ENCODE data around the gene TMCO6.

GRCh38 chr5:140658870-140659269 lies 19.6 kb downstream of the TMCO6 start:
- TF ChIP-seq POLR2A (IDR thresholded peaks at IDR 0.05): no peak
- TF ChIP-seq, protein P1, sequence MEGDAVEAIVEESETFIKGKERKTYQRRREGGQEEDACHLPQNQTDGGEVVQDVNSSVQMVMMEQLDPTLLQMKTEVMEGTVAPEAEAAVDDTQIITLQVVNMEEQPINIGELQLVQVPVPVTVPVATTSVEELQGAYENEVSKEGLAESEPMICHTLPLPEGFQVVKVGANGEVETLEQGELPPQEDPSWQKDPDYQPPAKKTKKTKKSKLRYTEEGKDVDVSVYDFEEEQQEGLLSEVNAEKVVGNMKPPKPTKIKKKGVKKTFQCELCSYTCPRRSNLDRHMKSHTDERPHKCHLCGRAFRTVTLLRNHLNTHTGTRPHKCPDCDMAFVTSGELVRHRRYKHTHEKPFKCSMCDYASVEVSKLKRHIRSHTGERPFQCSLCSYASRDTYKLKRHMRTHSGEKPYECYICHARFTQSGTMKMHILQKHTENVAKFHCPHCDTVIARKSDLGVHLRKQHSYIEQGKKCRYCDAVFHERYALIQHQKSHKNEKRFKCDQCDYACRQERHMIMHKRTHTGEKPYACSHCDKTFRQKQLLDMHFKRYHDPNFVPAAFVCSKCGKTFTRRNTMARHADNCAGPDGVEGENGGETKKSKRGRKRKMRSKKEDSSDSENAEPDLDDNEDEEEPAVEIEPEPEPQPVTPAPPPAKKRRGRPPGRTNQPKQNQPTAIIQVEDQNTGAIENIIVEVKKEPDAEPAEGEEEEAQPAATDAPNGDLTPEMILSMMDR (IDR thresholded peaks at IDR 0.05): no peak

Data from Peyer's patch (tissue), 4 donors.